Activated CD4-positive, alpha-beta T cell treated with anti-CD3 and anti-CD28 coated beads for 48 hours (primary cell): ENCODE data around the gene GFRA1.

ENCODE experiments used
- DNase-seq: peaks from one replicate; pipeline ENCODE4 v3.0.0-alpha.2; 2020

GFRA1 gene

DNA sequence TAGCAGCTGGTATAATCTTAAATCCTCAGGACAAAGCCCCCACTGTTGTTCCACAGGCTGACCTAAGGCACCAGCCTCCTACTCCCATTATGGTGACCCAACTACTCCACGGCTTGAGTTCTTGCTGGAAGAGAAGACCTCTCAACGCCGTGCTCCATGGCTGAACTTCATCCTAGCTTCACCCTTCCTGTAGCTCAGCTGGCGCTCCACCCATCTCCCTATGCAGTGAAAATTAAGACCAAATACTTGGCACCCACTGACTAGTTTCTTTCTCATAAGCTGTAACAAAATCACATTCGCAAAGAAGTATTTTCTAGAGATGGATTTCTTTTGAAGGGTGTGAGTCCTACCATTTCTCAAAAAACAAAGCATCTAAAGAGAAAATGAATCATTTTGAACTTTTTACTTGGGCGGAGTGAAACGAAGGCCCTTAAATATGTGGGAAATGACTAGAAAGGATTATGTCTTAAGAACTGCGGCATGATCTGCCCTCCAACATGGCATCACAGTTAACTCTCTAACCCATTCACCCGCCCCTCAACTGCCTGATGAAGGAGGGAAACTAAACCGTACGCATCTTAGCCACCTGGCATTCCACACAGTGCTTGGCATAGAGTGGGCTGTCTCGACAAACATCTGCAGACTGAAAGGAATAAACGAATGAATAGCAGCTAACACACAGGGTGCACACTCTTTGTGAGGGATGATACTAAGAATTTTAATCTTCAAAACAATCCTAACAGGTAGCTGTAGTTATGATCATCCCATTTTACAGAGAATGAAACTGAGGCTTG lies 32.7 kb downstream of the GFRA1 start:
- no peak for DNase-seq

DNA sequence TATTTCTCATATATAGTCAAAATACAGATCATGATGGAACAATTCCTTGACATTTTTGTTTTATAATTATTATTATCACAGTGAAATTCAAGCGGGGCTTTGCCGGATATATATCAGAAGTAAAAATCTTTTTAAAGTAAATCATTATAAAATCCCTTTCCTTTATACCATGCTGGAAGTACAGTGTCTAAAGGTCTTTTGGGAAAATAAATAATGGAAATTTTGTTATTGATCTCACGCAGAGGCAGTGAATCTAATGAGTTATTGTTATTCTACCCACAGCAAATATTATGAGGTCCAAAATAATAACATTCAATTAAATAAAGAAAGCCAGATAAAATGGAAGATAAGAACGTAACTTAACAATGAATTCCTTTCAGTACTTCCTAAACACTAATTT lies 33.8 kb downstream of the GFRA1 start:
- no peak for DNase-seq

DNA sequence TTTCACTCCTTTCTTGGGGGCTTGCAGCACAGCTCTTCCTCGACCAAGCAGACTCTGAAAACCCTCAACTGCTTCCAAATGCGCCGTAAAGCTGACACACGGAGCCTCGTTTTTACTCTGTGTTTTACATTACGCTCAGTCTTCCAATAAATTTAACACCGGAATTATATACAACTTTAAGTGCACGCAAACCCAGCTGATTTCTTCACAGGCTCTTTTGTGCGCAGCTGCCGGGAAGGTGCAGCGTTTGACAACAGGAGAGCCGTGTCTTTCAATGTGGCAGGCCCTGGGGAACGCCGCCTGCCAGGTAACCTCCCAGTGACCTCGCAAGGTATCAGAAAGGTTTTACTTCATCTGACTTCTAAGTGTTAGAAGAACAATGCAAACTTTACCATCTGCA lies 35.0 kb downstream of the GFRA1 start:
- no peak for DNase-seq

DNA sequence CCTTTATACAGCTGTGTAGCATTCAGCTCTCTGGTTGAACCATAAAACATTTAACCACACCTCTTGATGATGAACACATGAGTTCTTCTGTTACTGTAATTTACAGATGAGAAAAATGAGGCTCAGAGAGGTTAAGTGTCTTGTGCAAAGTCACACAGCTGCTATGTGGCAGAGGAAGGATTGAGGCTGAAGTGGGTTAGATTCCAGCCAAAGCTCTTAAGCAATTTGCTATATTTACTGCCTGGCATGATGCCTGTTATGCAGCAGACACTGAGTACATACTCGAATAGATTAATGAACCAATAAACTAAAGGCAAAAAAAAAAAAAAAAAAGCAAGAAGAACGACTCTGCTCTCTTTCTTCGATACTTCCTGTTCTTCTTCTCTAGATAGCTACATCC lies 35.7 kb downstream of the GFRA1 start:
- no peak for DNase-seq

DNA sequence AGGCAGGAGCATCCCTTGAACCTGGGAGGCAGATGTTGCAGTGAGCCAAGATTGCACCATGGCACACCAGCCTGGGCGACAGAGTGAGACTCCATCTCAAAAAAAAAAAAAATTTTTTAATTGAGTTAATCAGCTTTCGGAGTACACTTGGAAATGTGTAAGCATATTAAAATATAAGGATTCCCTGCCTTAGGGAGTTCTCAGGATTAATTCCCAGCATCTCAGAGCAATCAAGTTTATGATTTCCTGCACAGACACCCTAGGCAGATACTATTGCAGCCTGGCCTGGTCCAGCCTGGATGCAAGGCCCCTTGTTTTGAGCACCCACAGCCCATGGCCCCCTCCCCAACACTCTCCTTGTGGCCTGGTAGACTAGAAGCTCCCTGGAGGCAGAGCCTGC lies 39.8 kb downstream of the GFRA1 start:
- DNase-seq, result no peak

DNA sequence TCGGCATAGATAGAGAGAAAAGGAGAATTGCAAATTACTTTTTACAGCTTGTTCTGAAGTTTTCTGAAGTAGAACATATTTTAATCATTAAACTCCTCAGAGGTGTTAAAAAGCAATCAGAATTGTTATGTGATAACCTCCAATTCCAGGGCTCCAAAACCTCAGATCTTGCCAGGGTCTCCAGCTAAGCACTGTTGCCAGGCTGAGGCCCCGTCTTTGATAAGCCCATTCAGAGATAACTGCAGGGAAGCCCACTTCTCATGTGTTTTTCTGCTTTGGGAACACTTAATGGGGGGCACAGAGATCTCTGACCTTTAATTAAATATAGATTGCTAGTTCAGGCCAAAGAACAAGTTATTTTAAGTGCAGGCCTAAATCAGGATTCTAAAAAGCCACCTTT lies 40.4 kb downstream of the GFRA1 start:
- DNase-seq, result no peak

DNA sequence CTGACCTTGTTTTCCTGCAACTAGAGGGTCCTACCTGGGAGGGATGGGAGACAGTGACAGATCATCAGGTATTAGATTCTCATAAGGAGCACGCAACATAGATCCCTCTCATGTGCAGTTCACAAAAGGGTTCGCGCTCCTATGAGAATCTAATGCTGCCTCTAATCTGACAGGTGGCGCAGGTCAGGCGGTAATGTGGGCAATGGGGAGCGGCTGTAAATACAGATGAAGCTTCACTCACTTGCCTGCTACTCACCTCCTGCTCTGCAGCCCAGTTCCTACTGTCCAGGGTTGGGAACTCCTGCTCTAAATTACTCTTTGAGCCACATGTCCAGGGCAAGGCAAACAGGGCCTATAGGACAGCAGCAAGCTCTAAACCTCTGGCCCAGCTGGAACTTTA lies 46.2 kb downstream of the GFRA1 start:
- no peak for DNase-seq

DNA sequence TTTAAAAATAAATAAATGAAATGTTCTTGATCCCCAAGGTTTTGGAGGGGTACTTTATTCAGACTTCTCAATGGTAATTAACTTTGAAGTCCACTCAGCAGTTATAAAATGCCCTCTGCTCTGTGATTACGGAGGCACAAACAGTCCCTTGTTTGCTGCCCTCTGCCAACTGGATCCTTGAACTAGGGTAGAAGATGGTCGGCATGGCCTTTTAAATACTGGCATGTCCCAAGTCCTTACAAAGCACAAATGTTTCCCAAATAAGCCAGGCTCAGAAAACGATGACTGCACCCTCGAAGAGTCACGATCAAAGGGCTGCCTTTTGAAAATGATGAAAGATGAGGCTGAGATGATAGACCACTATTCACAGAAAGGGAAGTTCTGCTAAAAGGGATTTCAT lies 47.0 kb downstream of the GFRA1 start:
- no peak for DNase-seq

DNA sequence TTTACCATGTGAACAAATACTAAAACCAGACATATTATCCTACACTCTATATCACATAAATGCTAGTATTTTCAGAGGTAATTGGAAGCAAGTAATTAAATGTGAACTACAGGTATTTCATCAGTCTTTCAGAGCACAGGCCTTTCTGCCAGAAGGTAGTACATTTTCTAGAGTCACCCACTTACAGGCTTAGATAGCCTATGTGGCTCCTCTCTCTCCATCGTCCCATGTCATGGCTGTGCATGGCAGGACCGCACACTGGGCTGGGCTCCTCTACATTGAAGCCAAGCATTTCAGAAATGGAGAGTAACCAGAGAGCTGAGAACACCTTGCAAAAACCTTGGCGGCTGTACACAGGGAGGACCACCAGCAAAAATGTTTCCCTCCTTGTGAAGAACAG lies 49.7 kb downstream of the GFRA1 start:
- DNase-seq, result no peak

DNA sequence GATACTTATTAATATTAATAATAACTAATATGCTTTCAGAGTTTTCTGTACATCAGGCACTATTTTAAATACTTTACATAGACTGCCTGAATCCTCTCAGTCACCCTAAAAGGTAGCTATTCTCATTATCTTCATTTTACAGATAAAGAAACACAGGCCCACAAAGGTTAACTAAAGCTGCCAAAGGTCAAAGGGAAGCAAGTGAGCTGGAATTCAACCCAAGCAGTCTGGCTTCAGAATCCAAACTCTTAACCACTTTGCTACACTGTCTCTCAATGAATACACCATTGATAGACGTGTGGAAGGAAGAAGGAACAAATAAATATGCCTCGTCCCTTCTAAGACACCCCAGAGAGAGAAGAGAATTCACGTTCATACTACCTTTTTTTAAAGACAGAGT lies 52.0 kb downstream of the GFRA1 start:
- no peak for DNase-seq

DNA sequence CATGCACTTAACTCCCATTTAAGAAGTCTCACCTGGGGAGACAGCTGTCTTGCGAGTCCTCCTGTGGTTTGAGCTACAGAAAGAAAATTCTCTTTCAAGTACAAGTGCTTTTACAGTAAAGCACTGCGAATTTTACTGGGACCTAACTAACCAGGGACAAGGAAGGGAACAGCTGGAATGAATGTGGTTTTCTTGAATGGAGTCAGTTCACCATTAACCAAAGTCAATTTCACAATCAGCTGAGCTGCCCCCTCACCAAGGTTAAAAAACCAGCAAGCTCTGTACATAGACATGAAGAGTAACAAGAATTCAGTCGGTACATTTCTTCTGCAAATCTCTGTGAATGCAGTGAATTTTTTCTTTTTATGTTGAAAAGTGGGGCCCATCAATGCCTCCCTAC lies 56.3 kb downstream of the GFRA1 start:
- DNase-seq, result no peak

DNA sequence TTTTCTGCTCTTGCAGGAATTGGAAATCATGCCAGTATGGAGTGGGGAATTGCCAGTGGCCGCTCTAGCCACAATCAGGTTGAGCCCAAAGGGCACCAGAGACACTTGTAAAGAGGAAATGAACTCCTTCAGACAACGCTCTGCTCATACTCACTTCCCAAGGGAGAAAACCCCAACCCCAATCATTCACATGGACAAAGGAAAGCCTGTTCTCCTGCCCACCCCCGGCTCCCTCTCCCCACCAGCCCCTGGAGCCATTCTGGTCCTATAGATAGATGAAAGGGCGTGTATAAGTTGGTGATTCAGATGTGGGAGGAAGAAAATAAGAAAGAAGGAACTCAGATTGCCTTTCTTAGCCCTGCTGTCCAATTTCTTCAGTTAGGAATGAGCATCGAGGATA lies 57.4 kb downstream of the GFRA1 start:
- DNase-seq, result no peak

DNA sequence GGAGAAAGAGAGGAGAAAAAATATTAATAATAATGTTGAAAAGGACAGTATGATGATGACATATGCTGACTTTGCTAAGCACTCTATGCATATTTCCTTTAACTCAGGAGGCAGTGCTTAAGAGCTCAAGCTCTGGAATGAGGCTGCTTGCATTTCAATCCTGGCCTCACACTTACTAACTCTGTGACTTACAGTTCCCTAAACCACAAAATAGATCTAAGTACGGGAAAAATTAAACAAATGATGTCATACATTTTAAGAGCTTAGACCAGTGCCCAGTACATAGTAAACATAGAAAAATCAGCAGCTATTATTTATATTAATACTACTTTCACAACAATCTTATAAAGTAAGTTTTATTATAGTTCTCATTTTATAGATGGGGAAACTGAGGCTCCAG lies 61.3 kb downstream of the GFRA1 start:
- no peak for DNase-seq

DNA sequence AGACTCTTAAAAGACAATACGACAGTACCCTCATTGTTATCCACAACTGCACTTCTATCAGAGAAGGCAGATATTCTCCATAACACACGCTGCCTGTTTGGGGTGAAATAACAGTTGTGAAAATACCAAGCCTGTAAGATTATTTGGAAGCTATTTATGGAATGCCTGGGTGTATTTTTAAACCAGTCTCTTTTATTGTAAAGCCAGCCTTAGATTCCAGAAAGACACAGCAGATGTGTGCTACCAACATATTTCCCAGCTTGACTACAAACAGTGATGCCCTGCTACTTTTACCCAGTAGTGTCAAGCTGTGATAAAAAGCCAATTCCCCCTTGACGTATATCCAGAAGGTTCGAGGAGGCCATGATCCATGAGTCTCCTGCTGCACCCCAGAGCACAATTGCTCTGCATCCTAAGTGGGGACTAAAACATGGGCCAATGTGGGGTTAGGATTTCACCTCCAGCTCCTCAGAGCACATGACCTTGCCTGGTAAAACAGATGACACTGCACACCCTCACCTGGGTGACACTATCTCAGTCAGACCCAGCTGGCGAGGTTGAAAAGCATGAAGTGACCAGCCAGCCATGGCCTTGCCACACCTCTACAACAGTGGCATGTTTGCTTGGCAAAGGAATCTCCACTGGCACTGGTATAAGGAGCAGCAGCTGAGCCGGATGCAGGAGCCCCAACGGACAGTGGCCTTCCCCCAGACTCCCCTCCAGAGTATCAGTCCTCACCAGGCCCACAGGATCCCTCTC lies 62.2 kb downstream of the GFRA1 start:
- DNase-seq, result no peak

DNA sequence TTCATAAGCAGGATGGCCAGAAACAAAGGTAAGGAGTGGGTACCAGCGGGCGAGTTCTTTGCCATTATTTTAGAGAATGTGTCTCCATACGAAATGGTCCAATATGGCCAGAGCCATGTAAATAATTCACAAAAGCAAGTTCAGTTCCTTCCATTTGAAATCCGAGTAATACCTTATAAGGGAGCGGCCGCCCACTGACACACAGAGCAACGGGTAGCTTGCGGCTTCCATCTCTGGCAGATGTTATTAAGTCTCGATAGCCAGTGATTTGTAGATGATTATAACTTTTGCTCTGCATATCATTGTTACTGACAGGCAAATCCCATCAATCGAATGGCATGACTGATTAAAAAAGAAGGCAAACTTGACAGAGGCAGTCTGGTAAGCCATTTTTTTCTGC lies 63.2 kb downstream of the GFRA1 start:
- DNase-seq, result no peak

DNA sequence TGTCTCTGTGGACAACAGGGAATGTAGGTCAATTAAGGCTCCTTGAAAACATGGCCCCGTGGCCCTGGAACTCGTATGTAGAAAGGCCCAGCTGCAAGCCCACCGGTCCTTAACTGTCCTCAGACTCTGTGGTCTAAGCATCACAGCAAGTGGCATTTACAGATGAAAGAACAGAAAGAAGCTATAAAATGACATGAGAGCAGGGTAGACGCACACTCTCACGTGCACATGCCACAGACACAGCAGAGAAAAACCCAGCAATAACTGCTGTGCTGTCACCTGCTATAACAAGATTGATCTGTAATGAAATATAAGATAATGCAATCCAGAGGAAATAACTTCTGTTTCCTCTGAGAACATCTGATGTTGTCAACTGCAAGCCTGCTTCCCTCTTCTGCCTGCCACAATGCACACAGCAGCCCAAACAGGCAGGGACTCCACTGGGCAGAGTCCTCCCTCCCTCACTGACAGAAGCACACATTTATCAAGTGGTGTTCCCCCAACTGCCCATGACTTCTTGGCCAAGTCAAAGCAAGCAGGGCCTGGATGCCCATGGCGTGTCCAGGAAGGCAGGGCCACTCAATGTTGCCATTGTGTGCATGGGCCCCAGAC lies 63.9 kb downstream of the GFRA1 start:
- no peak for DNase-seq

DNA sequence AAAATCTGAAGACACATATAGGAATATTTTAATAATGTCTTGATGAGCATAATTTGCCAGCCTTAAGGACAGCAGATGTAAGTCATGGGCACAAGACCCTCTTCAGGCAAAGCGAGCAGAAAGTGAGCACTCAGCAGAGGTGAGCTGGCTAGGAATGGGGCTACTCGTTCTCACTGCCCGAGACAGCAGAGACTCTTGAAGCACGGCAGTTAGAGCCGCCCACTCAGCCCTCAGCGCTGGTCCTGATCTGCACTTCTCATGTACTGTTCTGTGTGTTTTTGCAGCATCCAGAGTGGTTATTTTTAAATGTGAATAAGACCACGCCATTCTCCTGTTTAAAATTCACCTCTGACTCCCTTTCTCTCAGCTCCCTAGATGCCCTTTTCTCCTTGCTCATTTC lies 65.3 kb downstream of the GFRA1 start:
- no peak for DNase-seq

DNA sequence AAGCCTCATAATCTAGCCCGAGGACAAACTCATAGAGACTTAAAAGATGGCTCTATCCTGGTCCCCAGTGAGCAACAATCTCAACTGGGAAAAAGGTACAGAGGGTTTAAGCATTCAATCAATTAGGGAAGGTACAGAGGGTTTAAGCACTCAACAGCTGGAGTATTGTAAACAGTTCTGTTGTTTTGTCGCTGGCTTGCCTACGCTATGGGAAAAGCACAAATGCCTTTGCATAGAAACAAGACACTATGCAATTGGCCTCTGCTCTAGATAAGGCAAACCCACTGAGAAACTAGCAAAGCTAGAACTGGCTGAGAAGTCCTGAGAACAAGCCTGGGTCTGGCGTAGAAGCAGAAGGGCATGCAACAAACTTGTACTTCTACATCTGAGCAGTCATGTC lies 69.3 kb downstream of the GFRA1 start:
- no peak for DNase-seq

DNA sequence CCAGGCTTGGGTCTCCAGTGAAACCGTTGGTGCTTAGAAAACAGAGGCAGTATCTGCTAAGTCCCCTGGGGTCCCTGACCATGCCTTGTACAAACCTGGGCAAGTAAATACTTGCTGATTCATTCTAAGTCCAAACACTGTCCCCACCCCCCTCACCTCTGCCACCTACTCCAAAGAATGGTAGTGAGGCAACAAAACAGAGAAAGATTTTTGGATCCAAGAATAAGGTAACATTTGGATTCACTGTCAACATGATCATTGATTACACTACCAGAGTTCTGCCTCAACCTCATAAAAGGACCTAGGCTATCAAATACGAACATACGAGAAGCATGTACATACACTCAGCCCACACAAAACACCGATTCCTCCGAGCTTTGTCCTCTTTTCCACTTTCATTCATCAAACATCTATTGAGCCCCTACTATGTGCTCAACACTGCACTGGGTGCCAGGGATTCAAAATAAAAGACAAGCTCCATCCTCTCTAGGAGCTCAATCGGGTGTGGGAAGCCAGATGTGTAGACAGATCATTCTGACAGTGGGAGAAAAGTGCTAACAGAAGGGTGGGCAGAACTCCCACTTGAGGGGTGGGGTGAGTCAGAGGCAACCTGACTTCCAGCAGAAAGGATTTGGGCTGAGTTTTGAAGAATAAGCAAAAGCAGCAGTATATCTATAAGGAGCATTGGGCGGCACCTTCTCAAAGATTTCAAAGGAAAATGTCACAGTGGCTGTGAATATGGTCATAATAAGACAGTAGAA lies 71.2 kb downstream of the GFRA1 start:
- no peak for DNase-seq

DNA sequence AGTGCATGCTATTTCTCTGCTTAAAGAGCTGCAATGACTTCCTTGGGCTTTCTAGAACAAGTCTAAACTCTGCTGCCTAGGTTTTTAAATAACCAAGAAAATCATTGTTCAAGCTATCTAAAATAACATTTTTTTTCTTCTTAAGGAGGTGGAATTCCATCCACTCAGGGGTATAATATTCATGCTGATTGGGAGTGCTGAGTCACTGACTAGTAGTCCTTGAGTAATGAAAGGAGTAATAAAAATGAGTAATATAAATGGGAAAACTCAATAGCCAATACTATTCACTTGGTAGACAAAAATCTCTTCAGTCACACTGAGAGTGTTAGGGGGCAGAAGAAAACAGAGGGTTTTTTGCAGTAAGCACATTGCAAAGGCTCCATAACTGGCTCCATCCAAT lies 72.0 kb downstream of the GFRA1 start:
- DNase-seq, result no peak

DNA sequence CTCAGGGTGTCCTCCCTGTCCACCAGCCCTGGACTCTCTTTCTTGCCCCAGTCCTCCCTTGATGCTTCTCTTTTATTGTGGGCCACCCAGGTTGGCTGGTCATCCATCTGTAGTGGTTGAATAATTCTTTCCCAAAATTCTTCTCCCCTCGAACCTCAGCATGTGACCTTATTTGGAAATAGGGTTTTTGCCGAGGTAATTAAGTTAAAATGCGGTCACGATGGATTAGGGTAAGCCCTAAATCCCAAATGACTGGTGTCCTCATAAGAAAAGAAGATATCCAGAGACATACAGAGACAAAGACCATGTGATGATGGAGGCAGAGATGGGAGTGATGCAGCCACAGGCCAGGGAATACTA lies 74.3 kb downstream of the GFRA1 start:
- no peak for DNase-seq

DNA sequence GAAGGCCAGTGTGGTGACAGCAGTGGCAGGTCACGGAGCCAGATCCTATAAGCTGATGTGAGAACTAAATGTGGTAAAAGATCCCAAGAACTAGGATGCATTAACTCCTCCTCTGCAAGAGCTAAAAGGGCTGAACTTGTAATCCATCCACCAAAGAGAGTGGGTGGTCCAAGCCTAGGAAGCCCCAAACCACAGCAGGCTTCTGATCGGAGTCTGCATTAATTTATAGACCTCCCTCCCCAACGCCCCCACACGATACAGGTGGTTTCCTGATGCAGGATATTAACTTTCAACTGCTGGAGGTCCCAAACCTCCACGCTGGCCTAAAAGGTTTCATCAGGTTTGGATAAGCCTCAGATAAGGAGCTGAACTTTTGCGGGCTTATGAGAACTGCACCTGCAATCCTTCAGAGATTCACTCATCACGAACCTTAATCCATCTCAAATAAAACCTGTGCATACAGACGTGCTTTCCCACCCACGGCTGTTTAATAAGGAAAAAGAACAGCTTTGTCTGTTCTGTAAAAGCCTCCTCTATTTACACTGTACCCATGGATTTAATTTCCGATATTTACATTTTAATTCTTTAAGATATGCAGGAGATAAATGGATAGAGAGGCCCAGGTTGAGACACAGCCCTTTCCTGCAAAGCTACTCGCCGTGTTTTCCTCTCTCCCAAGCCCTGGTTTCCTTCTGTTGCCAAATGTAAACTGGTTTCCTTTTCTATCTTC lies 74.9 kb downstream of the GFRA1 start:
- DNase-seq, result no peak

DNA sequence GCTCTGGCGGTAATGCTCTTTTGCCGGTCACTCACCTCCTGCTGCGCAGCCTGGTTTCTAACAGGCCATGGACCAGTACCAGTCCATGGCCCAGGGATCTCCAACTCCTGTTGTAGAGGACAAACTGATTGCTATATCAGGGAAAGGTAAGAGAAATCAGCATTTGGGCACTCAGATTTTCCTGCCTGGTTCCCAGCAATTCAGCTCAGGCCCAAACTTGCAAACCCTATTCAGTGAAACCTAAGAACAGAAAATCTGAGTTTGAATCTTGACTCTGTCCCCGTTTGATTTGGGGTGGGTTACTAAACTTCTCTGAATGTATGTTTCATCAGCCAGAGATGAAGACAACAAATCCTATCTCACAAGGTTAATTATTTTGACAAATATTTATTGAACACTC lies 77.4 kb downstream of the GFRA1 start:
- no peak for DNase-seq
